GM12872 (cell line): ENCODE data around the gene RAB37.
A peak's percentile ranks its signal among the peaks of the same experiment; 100 is the strongest.

Experiments
- TF ChIP-seq, protein P1 (sequence below): IDR thresholded peaks from 3 replicates; pipeline ENCODE4 v1.5.1; 2011; ENCODE audit warnings: low read depth, mild to moderate bottlenecking, low read length, moderate library complexity; ENCODE audit not compliant: insufficient read depth

RAB37 gene

DNA sequence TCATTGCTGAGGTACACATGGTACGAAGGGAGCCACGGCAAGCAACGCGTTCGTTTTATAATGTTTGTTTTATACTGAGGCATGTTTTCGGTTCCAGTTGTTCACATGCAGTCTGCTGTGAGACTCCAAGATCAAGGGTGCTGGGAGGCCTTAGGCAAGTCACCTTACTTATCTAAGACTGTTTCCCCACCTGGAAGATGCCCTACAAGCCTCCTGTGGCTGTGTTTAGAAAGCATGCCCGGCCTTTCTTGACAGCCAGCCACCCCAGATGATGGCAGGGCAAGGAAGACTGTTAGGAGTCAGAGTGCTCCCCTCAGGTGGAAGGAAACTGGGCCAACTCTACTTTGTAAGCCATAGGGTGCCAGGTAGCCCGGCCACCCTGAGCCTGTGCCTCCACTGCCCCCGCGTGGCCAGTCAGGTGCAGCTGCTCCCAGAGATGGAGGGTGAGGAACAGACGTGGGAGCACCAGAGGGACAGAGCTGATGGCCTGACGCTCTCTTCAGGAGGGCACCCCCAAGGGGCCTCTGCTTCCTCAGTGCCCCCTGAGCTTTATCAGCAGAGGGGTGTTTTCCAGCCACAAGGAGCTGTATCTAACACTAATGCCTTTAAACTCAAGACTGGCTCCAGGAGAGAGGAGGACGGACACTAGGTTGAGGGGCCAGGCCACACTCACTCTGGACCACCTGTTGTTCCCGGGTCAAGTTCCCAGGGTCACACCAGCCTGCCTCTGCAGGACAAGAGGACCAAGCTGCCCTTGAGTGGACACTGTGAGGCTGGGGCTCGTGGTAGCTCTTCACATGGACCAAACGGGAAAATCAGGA, 33.7 kb downstream of the RAB37 start:
- TF ChIP-seq, protein P1, sequence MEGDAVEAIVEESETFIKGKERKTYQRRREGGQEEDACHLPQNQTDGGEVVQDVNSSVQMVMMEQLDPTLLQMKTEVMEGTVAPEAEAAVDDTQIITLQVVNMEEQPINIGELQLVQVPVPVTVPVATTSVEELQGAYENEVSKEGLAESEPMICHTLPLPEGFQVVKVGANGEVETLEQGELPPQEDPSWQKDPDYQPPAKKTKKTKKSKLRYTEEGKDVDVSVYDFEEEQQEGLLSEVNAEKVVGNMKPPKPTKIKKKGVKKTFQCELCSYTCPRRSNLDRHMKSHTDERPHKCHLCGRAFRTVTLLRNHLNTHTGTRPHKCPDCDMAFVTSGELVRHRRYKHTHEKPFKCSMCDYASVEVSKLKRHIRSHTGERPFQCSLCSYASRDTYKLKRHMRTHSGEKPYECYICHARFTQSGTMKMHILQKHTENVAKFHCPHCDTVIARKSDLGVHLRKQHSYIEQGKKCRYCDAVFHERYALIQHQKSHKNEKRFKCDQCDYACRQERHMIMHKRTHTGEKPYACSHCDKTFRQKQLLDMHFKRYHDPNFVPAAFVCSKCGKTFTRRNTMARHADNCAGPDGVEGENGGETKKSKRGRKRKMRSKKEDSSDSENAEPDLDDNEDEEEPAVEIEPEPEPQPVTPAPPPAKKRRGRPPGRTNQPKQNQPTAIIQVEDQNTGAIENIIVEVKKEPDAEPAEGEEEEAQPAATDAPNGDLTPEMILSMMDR: peak; percentile 91

DNA sequence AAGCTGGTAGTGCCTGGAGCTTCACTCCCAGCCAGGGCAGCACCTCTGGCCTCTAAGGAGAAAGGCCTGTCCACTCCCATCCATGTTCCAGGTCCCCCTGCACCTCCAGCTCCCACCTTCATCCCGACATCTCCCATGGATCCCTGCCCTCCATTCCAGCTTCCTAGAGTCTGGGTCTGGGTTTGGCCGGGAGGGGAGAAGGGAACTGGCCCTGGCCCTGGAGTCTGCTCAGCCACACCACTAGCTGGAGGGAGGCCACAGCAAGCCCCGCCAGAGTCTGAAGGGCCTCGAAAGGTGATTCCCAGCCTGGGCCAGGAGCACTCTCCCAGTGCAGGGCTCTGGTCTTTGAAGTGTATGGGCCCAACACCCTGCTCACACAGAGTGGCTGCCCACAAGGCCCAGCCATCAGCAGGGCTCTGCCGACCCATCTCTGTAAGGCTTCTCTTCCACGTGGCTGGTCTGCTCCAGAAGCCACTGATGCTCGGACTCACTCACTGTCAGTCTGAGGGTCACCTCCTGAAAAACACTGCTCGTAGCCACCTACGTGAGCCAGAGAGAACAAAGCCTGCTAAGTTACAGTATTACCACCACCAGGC, 34.4 kb downstream of the RAB37 start:
- TF ChIP-seq, protein P1: no peak

- TF ChIP-seq, protein P1: no peak
Observed at GRCh38 chr17:74772053-74772452, 35.0 kb downstream of the RAB37 start.

DNA sequence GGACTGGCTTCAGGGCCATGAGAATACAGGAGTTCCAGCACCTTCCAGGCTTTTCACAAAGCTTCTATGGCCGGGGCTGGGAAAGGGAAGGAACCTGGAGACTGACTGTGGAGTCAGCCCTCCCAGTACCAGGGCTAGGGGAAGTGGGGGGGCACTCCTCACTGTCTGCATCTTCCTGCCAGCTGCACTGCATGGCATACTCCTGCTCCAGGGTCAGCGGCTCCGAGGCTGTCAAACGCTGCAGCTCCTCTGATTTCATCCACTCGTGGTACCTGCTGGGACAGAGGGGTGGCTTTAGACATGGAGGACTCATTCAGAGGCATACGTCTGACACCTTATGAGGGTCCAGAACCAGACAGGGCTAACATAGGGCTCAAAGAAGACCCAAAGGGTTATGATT, 36.4 kb downstream of the RAB37 start:
- TF ChIP-seq, protein P1: no peak

GRCh38 chr17:74773871-74774286, 36.8 kb downstream of the RAB37 start:
- TF ChIP-seq, protein P1: no peak

GRCh38 chr17:74775409-74776043, 38.5 kb downstream of the RAB37 start:
- TF ChIP-seq, protein P1: no peak
